Right lobe of liver (tissue), 4 donors: ENCODE data around the gene ATP6V1F.

Experiments
- POLR2A ChIP-seq: fragments of 450-650 bp; IDR thresholded peaks from one replicate; pipeline ENCODE4 v1.6.1; 2017; ENCODE audit warnings: antibody characterized with exemption, mild to moderate bottlenecking
- TF ChIP-seq, protein P1 (sequence below), 4 donors: fragments of 200-600 bp in 3 of 4; fragments of 450-650 bp in 1 of 4; IDR thresholded peaks; one replicate each; pipeline versions ENCODE4 v1.5.1 to v1.8.0; 2016 to 2022; ENCODE audit warnings: antibody characterized with exemption in 4 of 4, mild to moderate bottlenecking in 2 of 4
- donor health status: DM: no; HTN: no; CAD: no.
- donor health status: DM: no; HTN: no; CAD: no.
- donor health status: DM: no; HTN: yes; CAD: no.

DNA sequence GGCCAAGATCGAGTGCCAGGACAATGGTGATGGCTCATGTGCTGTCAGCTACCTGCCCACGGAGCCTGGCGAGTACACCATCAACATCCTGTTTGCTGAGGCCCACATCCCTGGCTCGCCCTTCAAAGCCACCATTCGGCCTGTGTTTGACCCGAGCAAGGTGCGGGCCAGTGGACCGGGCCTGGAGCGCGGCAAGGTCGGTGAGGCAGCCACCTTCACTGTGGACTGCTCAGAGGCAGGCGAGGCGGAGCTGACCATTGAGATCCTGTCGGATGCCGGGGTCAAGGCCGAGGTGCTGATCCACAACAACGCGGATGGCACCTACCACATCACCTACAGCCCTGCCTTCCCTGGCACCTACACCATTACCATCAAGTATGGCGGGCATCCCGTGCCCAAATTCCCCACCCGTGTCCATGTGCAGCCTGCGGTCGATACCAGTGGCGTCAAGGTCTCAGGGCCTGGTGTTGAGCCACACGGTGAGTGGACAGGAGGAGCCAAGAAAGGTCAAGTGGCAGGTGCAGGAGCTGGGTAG is 17.8 kb upstream of the ATP6V1F start:
- no peak for TF ChIP-seq POLR2A
- TF ChIP-seq, protein P1, sequence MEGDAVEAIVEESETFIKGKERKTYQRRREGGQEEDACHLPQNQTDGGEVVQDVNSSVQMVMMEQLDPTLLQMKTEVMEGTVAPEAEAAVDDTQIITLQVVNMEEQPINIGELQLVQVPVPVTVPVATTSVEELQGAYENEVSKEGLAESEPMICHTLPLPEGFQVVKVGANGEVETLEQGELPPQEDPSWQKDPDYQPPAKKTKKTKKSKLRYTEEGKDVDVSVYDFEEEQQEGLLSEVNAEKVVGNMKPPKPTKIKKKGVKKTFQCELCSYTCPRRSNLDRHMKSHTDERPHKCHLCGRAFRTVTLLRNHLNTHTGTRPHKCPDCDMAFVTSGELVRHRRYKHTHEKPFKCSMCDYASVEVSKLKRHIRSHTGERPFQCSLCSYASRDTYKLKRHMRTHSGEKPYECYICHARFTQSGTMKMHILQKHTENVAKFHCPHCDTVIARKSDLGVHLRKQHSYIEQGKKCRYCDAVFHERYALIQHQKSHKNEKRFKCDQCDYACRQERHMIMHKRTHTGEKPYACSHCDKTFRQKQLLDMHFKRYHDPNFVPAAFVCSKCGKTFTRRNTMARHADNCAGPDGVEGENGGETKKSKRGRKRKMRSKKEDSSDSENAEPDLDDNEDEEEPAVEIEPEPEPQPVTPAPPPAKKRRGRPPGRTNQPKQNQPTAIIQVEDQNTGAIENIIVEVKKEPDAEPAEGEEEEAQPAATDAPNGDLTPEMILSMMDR (IDR thresholded peaks at IDR 0.05): no peak
